HepG2 (cell line): Measurements from ENCODE around the gene AMD1. TPM values are rescaled to one million over a fixed set of nuclear protein-coding genes. Genes with fewer than 3 reads are reported as not detected.

Experiments used
- ATF4 ChIP-seq, 2 experiments: fragments of 450-650 bp in 1 of 2; sonication (generic) in 1 of 2; formaldehyde crosslinking; IDR thresholded peaks; 2 replicates each; pipeline versions ENCODE4 v1.5.0 to v1.8.0; 2020 to 2022; ENCODE audit warnings: mild to moderate bottlenecking in 1 of 2, missing genetic modification reagents in 1 of 2
- GATAD2A ChIP-seq: IDR thresholded peaks from 2 replicates; pipeline ENCODE4 v1.6.1; 2016
- HMGXB4 ChIP-seq, 2 experiments: sonication (generic) in 1 of 2; formaldehyde crosslinking in 1 of 2; IDR thresholded peaks; 2 replicates each; pipeline versions ENCODE4 v1.4.0 to v1.6.1; 2018 to 2020; ENCODE audit warnings: missing genetic modification reagents in 2 of 2, borderline replicate concordance in 1 of 2, low read depth in 1 of 2, mild to moderate bottlenecking in 1 of 2, missing biosample characterization in 1 of 2
- KDM3A ChIP-seq: IDR thresholded peaks from 2 replicates; pipeline ENCODE4 v1.6.1; 2018; ENCODE audit warnings: low read depth, missing compliant biosample characterization
- KDM5A ChIP-seq: fragments of 200-600 bp; sonication (generic); IDR thresholded peaks from 2 replicates; pipeline ENCODE4 v1.7.0; 2018; ENCODE audit warnings: antibody characterized with exemption, mild to moderate bottlenecking, low read length, borderline replicate concordance
- KLF16 ChIP-seq, 2 experiments: sonication (generic) in 1 of 2; formaldehyde crosslinking in 1 of 2; IDR thresholded peaks; 2 replicates each; pipeline versions ENCODE4 v1.6.1 to v1.8.0; 2016 to 2023; ENCODE audit warnings: missing genetic modification reagents in 2 of 2, missing compliant biosample characterization in 1 of 2
- KLF6 ChIP-seq: IDR thresholded peaks from 2 replicates; pipeline ENCODE4 v1.8.0; 2016; ENCODE audit warnings: missing biosample characterization, missing genetic modification reagents
- NAIF1 ChIP-seq: sonication (generic); formaldehyde crosslinking; IDR thresholded peaks from 2 replicates; pipeline ENCODE4 v1.5.0; 2020; ENCODE audit warnings: mild to moderate bottlenecking, missing genetic modification reagents, borderline replicate concordance
- NFKBIZ ChIP-seq: IDR thresholded peaks from 2 replicates; pipeline ENCODE4 v1.6.1; 2018; ENCODE audit warnings: missing genetic modification reagents, missing compliant biosample characterization
- NFYB ChIP-seq: sonication (generic); formaldehyde crosslinking; IDR thresholded peaks from 2 replicates; pipeline ENCODE4 v1.4.0; 2020; ENCODE audit warnings: missing genetic modification reagents
- NFYC ChIP-seq: IDR thresholded peaks from 2 replicates; pipeline ENCODE4 v1.6.1; 2016; ENCODE audit warnings: missing genetic modification reagents, missing compliant biosample characterization
- PTBP1 ChIP-seq: fragments of 200-400 bp; formaldehyde crosslinking; IDR thresholded peaks from 2 replicates; pipeline ENCODE4 v1.6.1; 2018; ENCODE audit warnings: low read length, low read depth; ENCODE audit not compliant: poor library complexity, severe bottlenecking
- REST ChIP-seq, 2 experiments: IDR thresholded peaks; 2 replicates each; pipeline ENCODE4 v1.6.1; 2011 to 2012; ENCODE audit warnings: low read length in 2 of 2, borderline replicate concordance in 1 of 2, low read depth in 1 of 2, mild to moderate bottlenecking in 1 of 2, moderate library complexity in 1 of 2
- SALL2 ChIP-seq: sonication (generic); formaldehyde crosslinking; IDR thresholded peaks from 2 replicates; pipeline ENCODE4 v1.8.1; 2023; ENCODE audit warnings: mild to moderate bottlenecking, missing genetic modification reagents, inconsistent platforms
- STAT5B ChIP-seq: sonication (generic); formaldehyde crosslinking; IDR thresholded peaks from 2 replicates; pipeline ENCODE4 v1.4.0; 2020; ENCODE audit warnings: missing genetic modification reagents
- TFE3 ChIP-seq: IDR thresholded peaks from 2 replicates; pipeline ENCODE4 v1.6.1; 2016
- TOPORS ChIP-seq: sonication (generic); formaldehyde crosslinking; IDR thresholded peaks from 2 replicates; pipeline ENCODE4 v1.8.0; 2023; ENCODE audit warnings: mild to moderate bottlenecking, missing genetic modification reagents
- ZBTB2 ChIP-seq: sonication (generic); formaldehyde crosslinking; IDR thresholded peaks from 2 replicates; pipeline ENCODE4 v1.8.0; 2022; ENCODE audit warnings: low read depth, missing genetic modification reagents
- ZNF629 ChIP-seq: sonication (generic); formaldehyde crosslinking; conservative IDR thresholded peaks from 2 replicates; pipeline ENCODE4 v1.5.0; 2020; ENCODE audit warnings: missing genetic modification reagents
- polyA plus RNA-seq, 8 experiments: library from polyadenylated mRNA; depleted of rRNA in 3 of 8; stranded (reverse) in 7 of 8; unstranded in 1 of 8; fragments of >200 nt; fragmentation: Illumina TruSeq in 4 of 8; extraction: Trizol in 4 of 8; gene quantifications; 2 replicates each; pipeline versions ENCODE4 v1.2.1 to v1.2.3, GENCODE V29; 2011 to 2016; ENCODE audit warnings: low read depth in 4 of 8, missing spikeins in 1 of 8, mixed read lengths in 1 of 8; ENCODE audit not compliant: insufficient read depth in 1 of 8
- total RNA-seq, 5 experiments: library from RNA; depleted of rRNA; stranded (reverse); fragments of >200 nt; fragmentation: Illumina TruSeq; extraction: Trizol; gene quantifications; 2 replicates each; pipeline ENCODE4 v1.2.3, GENCODE V29; 2016; ENCODE audit warnings: low read depth in 1 of 5

The AMD1 gene
- total and polyA plus RNA-seq, 2 of the 13 experiments (the other 11 are each of a cell fraction or from before 2014, with no cell fraction given) = 108 to 123 TPM

- TF ChIP-seq TOPORS (CRISPR knock-in tag) (peak; percentile 59; the same call in 1 of the 2 replicates), ZNF629 (CRISPR knock-in tag) (no peak), NFYC (peak; percentile 52), REST (IDR thresholded peaks at IDR 0.05; ENCODE audit: borderline replicate concordance in 1 of 2, low read depth in 1 of 2, low read length in 2 of 2) (peak in 1 of 2 experiments; percentile 53; a peak in 2 of 4 replicates), NAIF1 (peak; percentile 66; the same call in 1 of the 2 replicates), KLF6 (CRISPR knock-in tag) (no peak), SALL2 (CRISPR knock-in tag) (peak; percentile 49; the same call in 1 of the 2 replicates), STAT5B (CRISPR knock-in tag) (no peak), GATAD2A (CRISPR knock-in tag) (peak; percentile 61; the same call in 1 of the 2 replicates), KLF16 (CRISPR knock-in tag; IDR thresholded peaks at IDR 0.05) (peak in 1 of 2 experiments; percentile 49; a peak in 1 of 4 replicates), PTBP1 (no peak), ATF4 (CRISPR knock-in tag; IDR thresholded peaks at IDR 0.05) (peak in 1 of 2 experiments; percentile 39; a peak in 1 of 4 replicates), TFE3 (CRISPR knock-in tag) (0 out of 2 replicates have a peak, but pooled peaks have one; percentile 9), NFKBIZ (peak; percentile 44; the same call in 1 of the 2 replicates), ZBTB2 (CRISPR knock-in tag) (0 out of 2 replicates have a peak, but pooled peaks have one; percentile 15), KDM5A (peak; percentile 60; the same call in 1 of the 2 replicates), NFYB (CRISPR knock-in tag) (peak; percentile 69), KDM3A (CRISPR knock-in tag) (peak; percentile 28; the same call in 1 of the 2 replicates), HMGXB4 (CRISPR knock-in tag; IDR thresholded peaks at IDR 0.05; ENCODE audit: borderline replicate concordance in 1 of 2, low read depth in 1 of 2) (peak; percentile 45 to 47; a peak in 2 of 4 replicates)
These were observed 1.7 kb downstream of the AMD1 start (continued) for GRCh38 chr6:110876170-110876773.
